ENCODE data around the gene NECTIN1. TPM values are rescaled to one million over a fixed set of nuclear protein-coding genes. Genes with fewer than 3 reads are reported as not detected.

NECTIN1 gene
- total RNA-seq, 1 donor from 2014 or later = 45.3 TPM

DNA sequence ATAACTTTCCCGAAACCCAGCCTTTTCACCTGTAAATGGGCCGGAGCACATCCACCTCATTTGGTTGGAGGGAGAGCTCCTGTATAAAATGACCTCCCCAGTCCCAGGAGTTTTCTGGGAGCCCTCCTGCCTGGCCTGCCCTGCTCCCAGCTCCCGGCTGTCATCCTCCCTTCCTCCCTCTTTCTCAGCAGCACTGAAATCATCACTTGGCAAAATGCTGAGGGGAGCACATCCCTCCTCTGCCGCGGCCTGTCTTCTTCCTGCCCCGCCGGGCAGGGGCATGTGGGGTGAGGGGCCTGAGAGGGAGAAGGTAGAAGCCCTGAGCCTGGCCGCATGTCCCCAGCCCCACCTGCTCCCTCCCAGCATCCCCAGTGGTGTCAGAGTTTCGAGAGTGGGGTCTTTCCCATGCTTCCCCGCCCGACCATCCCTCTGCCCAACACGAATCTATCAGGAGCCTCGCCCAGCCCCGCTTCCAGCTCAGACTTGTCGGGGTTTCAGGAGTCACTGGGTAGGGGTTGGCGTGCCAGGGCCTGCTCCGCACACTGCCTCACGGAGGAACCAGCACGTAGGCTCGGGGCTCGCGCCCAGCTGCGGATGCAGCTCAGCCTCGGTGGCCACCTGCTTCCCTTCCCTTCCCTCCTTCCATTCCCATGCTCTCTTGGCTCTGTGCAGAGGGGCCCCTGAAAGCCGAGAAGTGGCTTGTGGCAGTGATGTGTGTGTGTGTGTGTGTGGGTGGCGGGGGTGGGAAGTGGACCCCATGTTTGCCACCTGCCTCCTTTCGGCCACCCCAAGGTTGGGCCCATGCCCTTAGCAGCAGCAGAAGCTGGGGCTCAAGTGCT is 37.1 kb downstream of the NECTIN1 start:
- no peaks in the 10 kb centered on the region for H3K9me3 Mint-ChIP-seq
- H3K4me1 Mint-ChIP-seq = peaks cover 80% of the 10 kb centered on the region
- H3K27me3 Mint-ChIP-seq (ENCODE audit: low read depth) = no peaks in the 10 kb centered on the region
- no peak for DNase-seq (ENCODE audit: low spot score in 2 of 2, unreplicated experiment in 2 of 2)
- no peaks in the 10 kb centered on the region for H3K36me3 Mint-ChIP-seq
- TF ChIP-seq, protein P1, sequence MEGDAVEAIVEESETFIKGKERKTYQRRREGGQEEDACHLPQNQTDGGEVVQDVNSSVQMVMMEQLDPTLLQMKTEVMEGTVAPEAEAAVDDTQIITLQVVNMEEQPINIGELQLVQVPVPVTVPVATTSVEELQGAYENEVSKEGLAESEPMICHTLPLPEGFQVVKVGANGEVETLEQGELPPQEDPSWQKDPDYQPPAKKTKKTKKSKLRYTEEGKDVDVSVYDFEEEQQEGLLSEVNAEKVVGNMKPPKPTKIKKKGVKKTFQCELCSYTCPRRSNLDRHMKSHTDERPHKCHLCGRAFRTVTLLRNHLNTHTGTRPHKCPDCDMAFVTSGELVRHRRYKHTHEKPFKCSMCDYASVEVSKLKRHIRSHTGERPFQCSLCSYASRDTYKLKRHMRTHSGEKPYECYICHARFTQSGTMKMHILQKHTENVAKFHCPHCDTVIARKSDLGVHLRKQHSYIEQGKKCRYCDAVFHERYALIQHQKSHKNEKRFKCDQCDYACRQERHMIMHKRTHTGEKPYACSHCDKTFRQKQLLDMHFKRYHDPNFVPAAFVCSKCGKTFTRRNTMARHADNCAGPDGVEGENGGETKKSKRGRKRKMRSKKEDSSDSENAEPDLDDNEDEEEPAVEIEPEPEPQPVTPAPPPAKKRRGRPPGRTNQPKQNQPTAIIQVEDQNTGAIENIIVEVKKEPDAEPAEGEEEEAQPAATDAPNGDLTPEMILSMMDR (IDR thresholded peaks at IDR 0.05; ENCODE audit: unreplicated experiment) = no peak
- H3K27ac Mint-ChIP-seq = peak overlapping the region; percentile 91
- no peak overlapping the region for H3K4me3 Mint-ChIP-seq

DNA sequence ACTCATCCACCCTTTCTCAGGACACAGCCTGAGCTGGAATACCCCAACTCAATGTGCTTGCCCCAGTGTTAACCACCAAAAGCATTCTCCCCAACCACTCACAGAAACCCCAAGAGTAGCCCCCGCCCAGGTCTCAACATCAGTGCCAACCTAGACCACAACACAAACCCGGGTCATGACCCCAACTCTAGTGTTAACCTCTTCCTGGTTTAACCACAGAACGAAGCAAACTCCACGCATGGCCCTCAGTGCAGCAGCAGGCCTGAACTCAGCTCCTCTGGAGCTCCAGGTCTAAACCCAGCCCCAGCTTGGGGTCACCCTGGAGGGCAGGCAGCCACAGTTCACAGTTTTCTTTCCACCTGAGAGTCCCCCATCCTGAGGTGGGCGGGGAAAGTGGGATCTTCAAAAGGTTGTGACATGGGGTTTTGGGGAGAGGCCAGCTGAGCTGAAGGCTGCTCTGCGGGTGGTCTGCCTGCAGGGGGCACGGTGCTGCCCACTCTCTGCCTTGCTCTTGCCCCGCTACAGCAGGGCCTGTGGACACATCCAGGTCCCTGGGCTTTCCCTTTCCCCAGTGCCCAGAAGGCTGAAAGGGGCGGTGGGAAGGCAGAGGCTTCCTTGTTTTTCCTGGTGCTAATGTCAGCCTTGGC is 37.9 kb downstream of the NECTIN1 start:
- TF ChIP-seq, protein P1 (IDR thresholded peaks at IDR 0.05; ENCODE audit: unreplicated experiment) = no peak
- H3K36me3 Mint-ChIP-seq = no peaks in the 10 kb centered on the region
- H3K4me1 Mint-ChIP-seq = peaks cover 78% of the 10 kb centered on the region
- H3K4me3 Mint-ChIP-seq = no peak overlapping the region
- DNase-seq (ENCODE audit: low spot score in 2 of 2, unreplicated experiment in 2 of 2) = no peak
- H3K27me3 Mint-ChIP-seq (ENCODE audit: low read depth) = no peaks in the 10 kb centered on the region
- peak overlapping the region; percentile 91 for H3K27ac Mint-ChIP-seq
- no peaks in the 10 kb centered on the region for H3K9me3 Mint-ChIP-seq

- H3K27ac Mint-ChIP-seq = no peak overlapping the region
- no peak overlapping the region for H3K4me3 Mint-ChIP-seq
- H3K4me1 Mint-ChIP-seq = peaks cover 76% of the 10 kb centered on the region
- TF ChIP-seq, protein P1 (IDR thresholded peaks at IDR 0.05; ENCODE audit: unreplicated experiment) = no peak
- no peaks in the 10 kb centered on the region for H3K9me3 Mint-ChIP-seq
- no peaks in the 10 kb centered on the region for H3K36me3 Mint-ChIP-seq
- DNase-seq (ENCODE audit: low spot score in 2 of 2, unreplicated experiment in 2 of 2) = no peak
- H3K27me3 Mint-ChIP-seq (ENCODE audit: low read depth) = no peaks in the 10 kb centered on the region
Observed at GRCh38 chr11:119689302-119689701, 39.7 kb downstream of the NECTIN1 start.

- TF ChIP-seq, protein P1 (IDR thresholded peaks at IDR 0.05; ENCODE audit: unreplicated experiment) = no peak
- no peak for DNase-seq (ENCODE audit: low spot score in 2 of 2, unreplicated experiment in 2 of 2)
- no peaks in the 10 kb centered on the region for H3K36me3 Mint-ChIP-seq
- no peaks in the 10 kb centered on the region for H3K27me3 Mint-ChIP-seq (ENCODE audit: low read depth)
- H3K4me3 Mint-ChIP-seq = no peak overlapping the region
- H3K9me3 Mint-ChIP-seq = no peaks in the 10 kb centered on the region
- peaks cover 76% of the 10 kb centered on the region for H3K4me1 Mint-ChIP-seq
- H3K27ac Mint-ChIP-seq = peak overlapping the region; percentile 14
Observed at GRCh38 chr11:119688356-119688755, 40.6 kb downstream of the NECTIN1 start.

DNA sequence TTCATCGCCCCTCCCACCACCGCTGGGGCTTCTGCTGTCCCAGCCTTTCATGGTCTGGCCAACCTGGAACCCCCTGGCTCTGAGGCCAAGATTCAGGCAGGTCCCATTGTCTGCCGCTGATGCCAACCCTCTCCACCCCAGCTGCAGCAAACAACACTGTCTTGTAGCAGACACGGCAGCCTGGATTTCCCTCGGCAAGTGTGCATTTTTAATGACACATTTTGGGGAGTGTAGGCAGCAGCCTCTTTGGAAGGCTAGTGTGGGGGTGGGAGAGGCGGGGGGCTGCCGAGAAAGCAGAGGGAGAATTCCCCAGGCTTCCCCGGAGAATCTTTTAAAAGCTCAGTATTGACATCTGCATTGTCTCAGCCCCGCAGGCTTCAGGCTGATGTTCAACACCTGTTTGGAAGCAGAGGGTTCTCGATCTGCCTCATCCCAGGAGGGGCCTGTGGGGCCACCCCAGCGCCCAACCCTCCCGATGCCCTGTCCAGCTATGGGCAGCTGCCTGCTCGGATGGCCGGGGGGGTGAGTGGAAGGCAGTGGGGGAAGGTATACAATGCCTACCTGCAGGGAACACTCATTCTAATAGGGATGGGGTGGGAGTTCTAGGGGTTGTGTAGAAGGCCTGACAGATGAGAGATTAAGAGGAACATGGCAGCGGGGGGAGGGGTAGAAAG is 41.5 kb downstream of the NECTIN1 start:
- Mint-ChIP-seq H3K4me1 (peaks cover 68% of the 10 kb centered on the region), H3K27ac (peak overlapping the region; percentile 64), H3K27me3 (ENCODE audit: low read depth) (no peaks in the 10 kb centered on the region), H3K9me3 (no peaks in the 10 kb centered on the region), H3K36me3 (no peaks in the 10 kb centered on the region), H3K4me3 (no peak overlapping the region)
- DNase-seq (ENCODE audit: low spot score in 2 of 2, unreplicated experiment in 2 of 2) = no peak
- TF ChIP-seq, protein P1 (IDR thresholded peaks at IDR 0.05; ENCODE audit: unreplicated experiment) = no peak
